ENCODE data around the gene ADAMTSL1. TPM values are rescaled to one million over a fixed set of nuclear protein-coding genes. Genes with fewer than 3 reads are reported as not detected.

The ADAMTSL1 gene
- total RNA-seq, 6 experiments from 2014 or later = 37.3 to 98.1 (median 90.8) TPM

- H3K27me3 Mint-ChIP-seq (ENCODE audit: insufficient read depth) = peaks cover under 1% of the 10 kb centered on the region
- no peak overlapping the region for H3K27ac Mint-ChIP-seq
- H3K9me3 Mint-ChIP-seq = no peaks in the 10 kb centered on the region
- no peak overlapping the region for H3K4me3 Mint-ChIP-seq
- H3K36me3 Mint-ChIP-seq (ENCODE audit: low read depth) = peaks cover 45% of the 10 kb centered on the region; the same call in 1 of the 2 replicates
- peaks cover 19% of the 10 kb centered on the region for H3K4me1 Mint-ChIP-seq (ENCODE audit: low read depth)
- no peak for DNase-seq
- no peak for TF ChIP-seq CTCF (IDR thresholded peaks at IDR 0.05)
These were observed 267.4 kb downstream of the ADAMTSL1 start for GRCh38 chr9:18741359-18741758.

GRCh38 chr9:18741945-18742344 is 268.0 kb downstream of the ADAMTSL1 start:
- peaks cover 19% of the 10 kb centered on the region for H3K4me1 Mint-ChIP-seq (ENCODE audit: low read depth)
- no peak for DNase-seq
- no peaks in the 10 kb centered on the region for H3K9me3 Mint-ChIP-seq
- H3K4me3 Mint-ChIP-seq = no peak overlapping the region
- H3K27ac Mint-ChIP-seq = no peak overlapping the region
- no peak for TF ChIP-seq CTCF (IDR thresholded peaks at IDR 0.05)
- H3K36me3 Mint-ChIP-seq (ENCODE audit: low read depth) = peaks cover 40% of the 10 kb centered on the region; the same call in 1 of the 2 replicates
- H3K27me3 Mint-ChIP-seq (ENCODE audit: insufficient read depth) = no peaks in the 10 kb centered on the region; the same call in 1 of the 2 replicates

- Mint-ChIP-seq H3K36me3 (ENCODE audit: low read depth) (peaks cover 46% of the 10 kb centered on the region; the same call in 1 of the 2 replicates), H3K27ac (no peak overlapping the region), H3K4me1 (ENCODE audit: low read depth) (peaks cover 19% of the 10 kb centered on the region), H3K27me3 (ENCODE audit: insufficient read depth) (peaks cover 3% of the 10 kb centered on the region), H3K4me3 (no peak overlapping the region), H3K9me3 (no peaks in the 10 kb centered on the region)
- no peak for DNase-seq
- no peak for TF ChIP-seq CTCF (IDR thresholded peaks at IDR 0.05)
These were observed 269.5 kb downstream of the ADAMTSL1 start for GRCh38 chr9:18743421-18743820.

- Mint-ChIP-seq H3K27me3 (ENCODE audit: insufficient read depth) (peaks cover 5% of the 10 kb centered on the region), H3K27ac (no peak overlapping the region)
These were observed 270.0 kb downstream of the ADAMTSL1 start for GRCh38 chr9:18743971-18744370.

GRCh38 chr9:18745710-18746109 is 271.8 kb downstream of the ADAMTSL1 start:
- Mint-ChIP-seq H3K4me1 (ENCODE audit: low read depth) (peaks cover 19% of the 10 kb centered on the region), H3K27ac (no peak overlapping the region), H3K4me3 (no peak overlapping the region), H3K9me3 (no peaks in the 10 kb centered on the region), H3K27me3 (ENCODE audit: insufficient read depth) (peaks cover 5% of the 10 kb centered on the region), H3K36me3 (ENCODE audit: low read depth) (peaks cover 40% of the 10 kb centered on the region; the same call in 1 of the 2 replicates)
- TF ChIP-seq CTCF (IDR thresholded peaks at IDR 0.05) = no peak
- no peak for DNase-seq

More at GRCh38 chr9:18743971-18744370, 270.0 kb downstream of the ADAMTSL1 start:
- peaks cover 19% of the 10 kb centered on the region for H3K4me1 Mint-ChIP-seq (ENCODE audit: low read depth)
- H3K4me3 Mint-ChIP-seq = no peak overlapping the region
- H3K9me3 Mint-ChIP-seq = no peaks in the 10 kb centered on the region
- DNase-seq = no peak
- peaks cover 46% of the 10 kb centered on the region; the same call in 1 of the 2 replicates for H3K36me3 Mint-ChIP-seq (ENCODE audit: low read depth)
- no peak for TF ChIP-seq CTCF (IDR thresholded peaks at IDR 0.05)
